Heart left ventricle (tissue), 16 donors: ENCODE results near the gene MXI1. TPM values are rescaled to one million over a fixed set of nuclear protein-coding genes. Genes with fewer than 3 reads are reported as not detected.
A peak's percentile ranks its signal among the peaks of the same experiment; 100 is the strongest.

Experiments
- ATAC-seq, 4 donors: fragments of 200-7000 bp; cut with Tn5 transposase; one replicate each; pipeline ENCODE4 v1.9.1; 2020 to 2022; ENCODE audit warnings: moderate library complexity in 4 of 4, mild to moderate bottlenecking in 3 of 4, moderate number of reproducible peaks in 1 of 4
- DNase-seq, 5 donors: peaks; one replicate each; pipeline ENCODE4 v3.0.0-alpha.2; 2020
- H3K27ac ChIP-seq, 12 donors: fragments of 200-600 bp; sonication (generic) in 4 of 12; one replicate each; pipeline versions ENCODE4 v1.5.0 to v1.8.0; 2016 to 2022; ENCODE audit warnings: mild to moderate bottlenecking in 2 of 12
- H3K27me3 ChIP-seq, 9 donors: fragments of 200-600 bp; sonication (generic) in 2 of 9; one replicate each; pipeline versions ENCODE4 v1.5.1 to v1.8.0; 2016 to 2022; ENCODE audit warnings: mild to moderate bottlenecking in 3 of 9
- H3K36me3 ChIP-seq, 9 donors: fragments of 200-600 bp; sonication (generic) in 2 of 9; one replicate each; pipeline versions ENCODE4 v1.5.0 to v1.8.0; 2018 to 2022; ENCODE audit warnings: mild to moderate bottlenecking in 2 of 9
- H3K4me1 ChIP-seq, 12 donors: fragments of 200-600 bp; sonication (generic) in 4 of 12; one replicate each; pipeline versions ENCODE4 v1.5.0 to v1.8.0; 2016 to 2022; ENCODE audit warnings: mild to moderate bottlenecking in 3 of 12
- H3K4me3 ChIP-seq, 12 donors: fragments of 200-600 bp; sonication (generic) in 4 of 12; one replicate each; pipeline versions ENCODE4 v1.5.0 to v1.8.0; 2017 to 2022; ENCODE audit warnings: mild to moderate bottlenecking in 9 of 12, moderate library complexity in 4 of 12
- H3K9me3 ChIP-seq, 12 donors: fragments of 200-600 bp; sonication (generic) in 4 of 12; one replicate each; pipeline versions ENCODE4 v1.5.0 to v1.8.0; 2016 to 2022; ENCODE audit warnings: mild to moderate bottlenecking in 1 of 12
- POLR2A ChIP-seq, 2 donors: fragments of 450-650 bp; IDR thresholded peaks; one replicate each; pipeline ENCODE4 v1.6.1; 2017; ENCODE audit warnings: antibody characterized with exemption in 2 of 2, mild to moderate bottlenecking in 2 of 2, moderate library complexity in 2 of 2
- WGBS, 4 donors: extraction: QIAGEN DNeasy Blood & Tissue Kit in 2 of 4; methylation state at CpG; one replicate each; pipeline versions ENCODE4 v1.1.5 to v1.1.7; 2013 to 2018; 5-methylcytosine and 5-hydroxymethylcytosine counted together
- intact Hi-C, 10 donors: fragments of 100-400 bp; cut with DNase I; formaldehyde crosslinking; loops; one replicate each; pipeline versions ENCODE4 v1.11.1 to v1.14.2; 2022
- polyA plus RNA-seq, 2 donors: library from polyadenylated mRNA; stranded (reverse); fragments of 200-250 nt; gene quantifications; one replicate each; pipeline ENCODE4 v1.2.3, GENCODE V29; 2013
- total RNA-seq, 9 donors: library from RNA; depleted of rRNA in 2 of 9; stranded (reverse); fragments of >200 nt in 2 of 9; fragmentation: NEBNext Ultra II Directional in 3 of 9; extraction: Animal tissue kit (Norgen Biotek cat#: 25700) in 3 of 9; gene quantifications; one replicate each; pipeline versions ENCODE4 v1.1.0 to v1.2.4, GENCODE V29; 2016 to 2023
- TF ChIP-seq, protein P1 (sequence below), 12 donors: fragments of 200-600 bp; sonication (generic) in 4 of 12; IDR thresholded peaks; one replicate each; pipeline versions ENCODE4 v1.5.0 to v1.8.0; 2018 to 2022; ENCODE audit warnings: antibody characterized with exemption in 12 of 12, mild to moderate bottlenecking in 5 of 12
- donor health status: ischemic (EF 13 %, LVEDD 7.1; RV severe dilation, severe dysfunction).
- donor health status: healthy with polysubstance abuse.
- donor health status: DM: no; HTN: yes; CAD: no.
- donor health status: DM: no; HTN: no; CAD: no.
- donor health status: ischemic (EF 25% LVEDD 6.9; RV normal size, moderate dysfunction).
- donor health status: ischemic (EF 25% LVEDD 5.7; RV mildly dilated, moderate dysfunction).
- donor health status: healthy.
- donor health status: DM: yes; HTN: yes; CAD: no.
- donor health status: ischemic (EF 35%, LVEDD 5.7; RV mildly dilated, moderate dysfunction).
- donor health status: nonischemic (EF 11% LVEDD 7.7; RV severe dilation, severe dysfunction).
- donor health status: DM: yes; HTN: yes; CAD: no.
- donor health status: PGD.
- donor health status: ischemic (EF 29% LVEDD 5.4; RV normal size, mild dysfunction).
- donor health status: nonischemic (EF 23%, LVEDD 6.1; RV moderate dilation, normal function).

MXI1 gene
- total and polyA plus RNA-seq, 11 donors = 20.3 to 83.2 (median 60.6) TPM

- intact Hi-C loops = loop anchor here in 4 of 10 donors (10.0 kb wide), 2 partner anchors 269 to 389 kb away; partner anchors contain the start of gene ADD3 (in 1 of the 4)
- peak overlapping the region in 11 of 12 donors; percentile 36 to 89 (median 65) for H3K27ac ChIP-seq
- no peak for DNase-seq
- no peak for ATAC-seq
- H3K4me3 ChIP-seq = no peak overlapping the region
- H3K4me1 ChIP-seq = peaks cover 5 to 98% (median 63%) of the 10 kb centered on the region in 12 donors
- H3K36me3 ChIP-seq = no peaks in the 10 kb centered on the region
- H3K27me3 ChIP-seq = no peaks in the 10 kb centered on the region
- H3K9me3 ChIP-seq = no peaks in the 10 kb centered on the region
- no peak for TF ChIP-seq POLR2A (IDR thresholded peaks at IDR 0.05)
- TF ChIP-seq, protein P1, sequence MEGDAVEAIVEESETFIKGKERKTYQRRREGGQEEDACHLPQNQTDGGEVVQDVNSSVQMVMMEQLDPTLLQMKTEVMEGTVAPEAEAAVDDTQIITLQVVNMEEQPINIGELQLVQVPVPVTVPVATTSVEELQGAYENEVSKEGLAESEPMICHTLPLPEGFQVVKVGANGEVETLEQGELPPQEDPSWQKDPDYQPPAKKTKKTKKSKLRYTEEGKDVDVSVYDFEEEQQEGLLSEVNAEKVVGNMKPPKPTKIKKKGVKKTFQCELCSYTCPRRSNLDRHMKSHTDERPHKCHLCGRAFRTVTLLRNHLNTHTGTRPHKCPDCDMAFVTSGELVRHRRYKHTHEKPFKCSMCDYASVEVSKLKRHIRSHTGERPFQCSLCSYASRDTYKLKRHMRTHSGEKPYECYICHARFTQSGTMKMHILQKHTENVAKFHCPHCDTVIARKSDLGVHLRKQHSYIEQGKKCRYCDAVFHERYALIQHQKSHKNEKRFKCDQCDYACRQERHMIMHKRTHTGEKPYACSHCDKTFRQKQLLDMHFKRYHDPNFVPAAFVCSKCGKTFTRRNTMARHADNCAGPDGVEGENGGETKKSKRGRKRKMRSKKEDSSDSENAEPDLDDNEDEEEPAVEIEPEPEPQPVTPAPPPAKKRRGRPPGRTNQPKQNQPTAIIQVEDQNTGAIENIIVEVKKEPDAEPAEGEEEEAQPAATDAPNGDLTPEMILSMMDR (IDR thresholded peaks at IDR 0.05) = peak in 1 of 12 donors; percentile 14
Observed at GRCh38 chr10:110274072-110274627, 66.7 kb downstream of the MXI1 start.

DNA sequence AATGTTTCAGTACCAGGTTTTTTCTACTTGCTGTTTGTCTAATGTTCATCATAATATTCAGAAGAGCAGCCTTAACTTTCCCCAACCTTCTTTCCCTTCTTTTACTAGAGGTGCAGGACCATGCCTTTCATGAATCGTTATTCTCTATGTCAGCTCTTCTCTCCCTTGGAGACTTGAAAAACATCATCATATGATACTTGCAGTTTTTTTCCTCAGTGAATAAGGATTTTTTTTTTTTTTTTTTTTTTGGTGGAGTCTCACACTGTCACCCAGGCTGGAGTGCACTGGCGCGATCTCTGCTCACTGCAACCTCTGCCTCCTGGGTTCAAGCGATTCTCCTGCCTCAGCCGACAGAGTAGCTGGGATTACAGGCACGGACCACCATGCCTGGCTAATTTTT lies 67.2 kb downstream of the MXI1 start:
- ATAC-seq (no peak), DNase-seq (no peak)
- Histone ChIP-seq H3K9me3 (no peaks in the 10 kb centered on the region), H3K36me3 (peaks cover 0 to 2% (median 0%) of the 10 kb centered on the region in 9 donors), H3K27me3 (no peaks in the 10 kb centered on the region), H3K27ac (peak overlapping the region in 11 of 12 donors; percentile 25 to 89 (median 65)), H3K4me3 (no peak overlapping the region), H3K4me1 (peaks cover 5 to 97% (median 63%) of the 10 kb centered on the region in 12 donors)
- 77 to 87% (median 83%) methylated on average over 6 of the region's 6 CpGs for WGBS, 4 donors
- intact Hi-C loops = loop anchor here in 9 of 10 donors (5.0 to 10.0 kb wide), 8 partner anchors 47 to 392 kb away; partner anchors contain the start of genes MXI1 (in 5 of the 9) and ADD3 (in 1 of the 9)
- TF ChIP-seq, protein P1 (IDR thresholded peaks at IDR 0.05) = no peak
- TF ChIP-seq POLR2A (IDR thresholded peaks at IDR 0.05) = no peak

DNA sequence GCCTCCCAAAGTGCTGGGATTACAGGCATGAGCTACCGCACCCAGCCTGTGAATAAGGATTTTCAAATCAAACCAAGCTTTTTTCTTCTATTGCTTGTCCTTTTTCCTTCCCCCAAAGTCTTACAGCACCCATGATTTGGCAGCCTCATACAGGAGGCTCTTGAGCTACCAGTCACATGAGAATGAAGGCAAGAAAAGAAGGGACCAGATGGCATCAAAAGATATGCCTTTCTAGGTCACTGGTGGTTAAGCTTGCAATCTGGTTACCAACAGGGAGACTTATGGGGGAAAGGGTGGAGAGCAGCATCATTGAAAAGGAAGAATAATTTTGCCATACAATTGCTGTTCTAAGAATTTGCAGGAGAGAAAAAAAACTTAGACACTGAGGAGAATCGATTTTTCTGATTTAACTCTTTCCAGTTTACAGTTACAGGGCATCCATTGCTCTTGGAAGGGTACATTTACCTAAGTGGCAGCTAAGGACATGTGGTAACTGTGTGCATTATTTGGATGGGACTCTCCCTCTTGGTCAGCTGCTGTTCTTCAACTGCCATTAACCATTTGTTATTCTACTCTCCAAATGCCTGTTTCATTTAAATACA lies 67.8 kb downstream of the MXI1 start:
- intact Hi-C loops = loop anchor here in 9 of 10 donors (5.0 to 10.0 kb wide), 8 partner anchors 48 to 393 kb away; partner anchors contain the start of genes MXI1 (in 5 of the 9) and ADD3 (in 1 of the 9)
- Histone ChIP-seq H3K36me3 (peaks cover 0 to 8% (median 0%) of the 10 kb centered on the region in 9 donors), H3K27ac (peak overlapping the region in 10 of 12 donors; percentile 25 to 89 (median 69)), H3K4me3 (no peak overlapping the region), H3K27me3 (no peaks in the 10 kb centered on the region), H3K4me1 (peaks cover 5 to 95% (median 61%) of the 10 kb centered on the region in 12 donors), H3K9me3 (no peaks in the 10 kb centered on the region)
- ATAC-seq (no peak), DNase-seq (no peak)
- TF ChIP-seq, protein P1 (IDR thresholded peaks at IDR 0.05) = no peak
- TF ChIP-seq POLR2A (IDR thresholded peaks at IDR 0.05) = no peak
- 61 to 72% (median 66%) methylated on average over 2 of the region's 2 CpGs for WGBS, 4 donors

GRCh38 chr10:110276603-110277002 lies 69.2 kb downstream of the MXI1 start:
- intact Hi-C loops = loop anchor here (1.0 to 10.0 kb wide), 10 partner anchors 49 to 394 kb away; partner anchors contain the start of genes MXI1 (in 5 of the 10) and ADD3 (in 1 of the 10)
- H3K27ac ChIP-seq = peak overlapping the region in 3 of 12 donors; percentile 63 to 87 (median 65)

More at GRCh38 chr10:110276603-110277002, 69.2 kb downstream of the MXI1 start:
- Histone ChIP-seq H3K4me1 (peaks cover 5 to 81% (median 50%) of the 10 kb centered on the region in 12 donors), H3K4me3 (no peak overlapping the region), H3K9me3 (no peaks in the 10 kb centered on the region), H3K27me3 (no peaks in the 10 kb centered on the region), H3K36me3 (peaks cover 0 to 22% (median 8%) of the 10 kb centered on the region in 9 donors)
- WGBS, 4 donors = 91 to 97% (median 96%) methylated on average over 5 of the region's 5 CpGs
- no peak for TF ChIP-seq POLR2A (IDR thresholded peaks at IDR 0.05)
- TF ChIP-seq, protein P1 (IDR thresholded peaks at IDR 0.05) = no peak
- ATAC-seq (no peak), DNase-seq (no peak)
